Gastroesophageal sphincter (tissue), 3 donors: ENCODE results near the gene MINDY4B.

Source experiments
- CTCF ChIP-seq, 4 experiments: fragments of 200-600 bp in 2 of 4; fragments of 450-650 bp in 2 of 4; sonication (generic) in 1 of 4; IDR thresholded peaks; one replicate each; pipeline ENCODE4 v1.5.1; 2017 to 2019; ENCODE audit warnings: antibody characterized with exemption in 4 of 4, mild to moderate bottlenecking in 2 of 4, moderate library complexity in 2 of 4
- EP300 ChIP-seq: sonication (generic); formaldehyde crosslinking; IDR thresholded peaks from one replicate; pipeline ENCODE4 v1.6.1; 2017; ENCODE audit warnings: antibody characterized with exemption, mild to moderate bottlenecking
- POLR2A ChIP-seq, 2 donors: fragments of 450-650 bp; IDR thresholded peaks; one replicate each; pipeline ENCODE4 v1.6.1; 2017; ENCODE audit warnings: antibody characterized with exemption in 2 of 2, mild to moderate bottlenecking in 2 of 2, moderate library complexity in 1 of 2
- POLR2AphosphoS5 ChIP-seq: sonication (generic); formaldehyde crosslinking; IDR thresholded peaks from one replicate; pipeline ENCODE4 v1.6.1; 2017; ENCODE audit warnings: antibody characterized with exemption

- no peak for TF ChIP-seq POLR2AphosphoS5
- no peak for TF ChIP-seq CTCF (IDR thresholded peaks at IDR 0.05)
- TF ChIP-seq POLR2A (IDR thresholded peaks at IDR 0.05) = no peak
- TF ChIP-seq EP300 = no peak
Observed at GRCh38 chr3:150847433-150847832, 57.8 kb downstream of the MINDY4B start.
